GM21786 (cell line): ENCODE results near the gene SPAG17.
A peak's percentile ranks its signal among the peaks of the same experiment; 100 is the strongest.

Source experiments
- ATAC-seq: cut with Tn5 transposase; IDR thresholded peaks from one replicate; pipeline ENCODE4 v1.9.1; 2021; ENCODE audit not compliant: unreplicated experiment

Gene SPAG17

DNA sequence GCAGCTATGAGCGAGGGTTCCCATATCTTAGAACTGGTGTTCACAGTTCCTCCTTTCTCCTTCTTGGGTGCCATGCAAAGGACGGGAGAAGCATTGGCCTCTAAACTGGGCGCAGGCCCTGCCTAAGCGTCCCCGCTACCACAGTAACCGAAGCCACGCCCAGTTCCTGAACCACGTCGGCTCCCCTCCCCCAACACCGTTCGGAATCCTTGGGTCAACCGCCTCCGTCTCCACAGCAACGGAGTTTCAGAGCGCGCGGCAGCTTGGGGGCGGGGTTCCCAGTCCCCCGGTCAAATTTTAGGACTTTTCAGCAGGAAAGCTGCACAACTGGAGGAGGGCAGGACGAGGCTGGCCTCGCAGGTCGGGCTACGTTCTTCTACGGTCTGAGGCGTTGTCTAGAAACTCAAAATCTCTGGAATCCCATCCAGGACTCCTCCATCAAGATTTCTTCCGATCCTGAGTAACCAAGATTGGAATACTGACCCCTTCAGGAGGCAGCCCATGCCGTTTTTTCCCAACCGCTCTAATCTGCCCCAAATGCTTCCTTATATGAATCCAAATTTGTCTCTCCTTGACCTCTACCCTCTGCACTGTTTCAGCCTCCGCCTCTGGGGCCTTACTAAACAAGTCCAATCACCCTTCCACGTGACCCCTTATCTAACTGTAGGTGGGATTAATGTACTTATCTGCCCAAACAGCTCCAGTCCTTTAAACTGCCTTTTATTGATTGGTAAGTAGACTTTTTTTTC, at the start of gene SPAG17:
TSS of gene SPAG17 (minus strand) at position 145 of the 749 bp plus-strand sequence. CDS start at position 74, 71 bp downstream.
- no peak for ATAC-seq

DNA sequence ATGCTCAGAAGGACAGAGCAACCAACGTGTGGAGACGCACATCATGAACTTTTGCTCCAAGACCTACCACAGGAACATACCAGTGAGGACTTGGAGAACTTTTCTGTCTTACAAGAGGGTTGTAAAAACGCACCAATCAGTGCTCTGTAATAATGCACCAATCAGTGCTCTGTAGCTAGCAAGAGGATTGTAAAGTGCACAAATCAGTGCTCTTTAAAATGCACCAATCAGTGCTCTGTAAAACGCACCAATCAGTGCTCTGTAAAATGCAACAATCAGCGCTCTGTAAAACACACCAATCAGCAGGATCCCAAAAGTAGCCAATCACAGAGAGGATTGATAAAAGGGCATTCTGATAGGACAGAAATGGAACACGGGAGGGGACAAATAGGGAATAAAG, 40.4 kb upstream of the SPAG17 start:
- ATAC-seq, result no peak

DNA sequence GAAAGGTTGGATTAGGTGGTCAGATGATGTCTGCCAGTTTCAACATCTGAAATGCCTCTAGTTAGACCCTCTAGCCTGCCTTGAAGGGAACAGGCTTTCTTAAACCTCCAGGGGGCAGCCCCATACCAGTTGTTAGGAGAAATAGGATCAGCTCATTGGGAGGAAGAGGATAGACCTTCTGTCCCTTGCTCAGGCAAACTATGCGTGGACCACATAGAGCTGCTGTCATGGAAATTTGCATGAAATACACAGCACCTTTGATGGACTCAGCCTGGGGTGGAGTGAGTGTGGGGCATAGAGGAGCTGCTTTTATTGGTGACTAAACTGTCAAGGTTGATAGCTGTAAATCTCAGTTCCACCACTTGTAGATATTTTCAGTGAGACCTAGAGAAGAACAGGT, 38.4 kb upstream of the SPAG17 start:
- no peak for ATAC-seq

DNA sequence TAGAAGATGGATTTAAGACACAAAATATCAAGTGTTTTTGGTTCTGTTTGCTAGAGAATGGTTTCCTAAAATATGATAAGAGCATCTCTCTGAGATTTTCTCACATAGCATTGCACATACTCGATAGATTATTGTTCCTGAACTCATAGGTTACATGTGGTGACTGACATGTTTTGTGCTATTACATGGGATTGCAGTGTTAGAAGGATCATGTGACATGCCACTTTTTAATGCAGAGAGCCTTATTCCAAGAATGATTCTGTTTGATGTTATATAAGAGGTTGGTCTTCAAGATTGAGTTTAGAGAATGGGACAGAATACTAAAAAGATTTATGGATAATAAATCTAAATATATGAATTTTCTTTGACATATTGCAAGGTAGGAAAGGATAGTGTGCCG, 34.4 kb upstream of the SPAG17 start:
- no peak for ATAC-seq

DNA sequence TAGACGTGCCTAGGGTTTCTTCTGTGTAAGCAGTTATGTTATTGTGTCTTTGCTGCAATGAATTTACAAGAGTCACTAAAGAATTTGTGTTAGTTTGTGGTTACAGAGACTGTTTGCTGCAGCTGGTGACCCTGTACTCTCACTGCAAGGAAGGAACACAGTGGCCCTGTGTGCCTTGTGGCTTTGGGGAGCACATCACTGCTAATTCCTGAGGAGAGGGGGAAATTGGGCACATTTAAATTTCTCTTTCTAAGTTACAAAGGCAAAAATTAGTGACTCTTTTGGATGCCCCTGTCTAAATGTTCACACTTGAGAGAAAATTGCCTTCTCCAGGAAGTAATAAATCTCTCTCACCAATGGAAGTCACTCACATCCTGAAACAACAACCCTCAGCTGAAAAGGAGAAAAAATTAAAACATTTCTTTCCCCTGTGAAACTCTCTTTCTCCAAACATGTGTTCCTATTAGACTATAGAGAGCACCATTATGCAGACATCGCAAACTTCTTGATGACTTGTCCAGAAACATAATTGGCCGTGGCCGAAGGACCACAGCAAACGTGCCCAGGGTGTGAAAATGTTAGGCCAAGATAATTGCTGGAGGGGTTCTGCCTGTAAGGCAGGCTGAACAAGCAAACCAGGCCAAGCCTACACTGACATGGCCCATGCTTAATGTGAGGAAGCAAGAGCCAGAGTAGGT, 32.3 kb upstream of the SPAG17 start:
- no peak for ATAC-seq

DNA sequence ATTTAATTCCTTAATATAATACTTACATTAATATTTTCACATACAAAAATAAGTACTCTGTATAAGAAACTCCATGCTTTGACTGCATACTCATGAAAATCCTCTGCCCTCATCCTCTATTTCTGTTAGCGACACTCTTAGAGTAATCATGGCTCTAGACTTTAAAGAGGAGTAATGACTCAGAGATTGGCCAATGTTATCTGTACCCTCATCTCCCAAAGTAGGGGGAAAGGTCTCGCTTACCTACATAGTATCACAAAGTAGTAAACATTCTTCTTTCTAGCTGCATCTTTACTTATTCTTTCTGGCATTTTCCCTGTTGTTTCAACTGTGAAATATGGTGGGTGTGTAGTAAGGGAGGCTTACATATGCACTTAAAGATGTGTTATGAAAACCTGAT, 29.8 kb upstream of the SPAG17 start:
- no peak for ATAC-seq

DNA sequence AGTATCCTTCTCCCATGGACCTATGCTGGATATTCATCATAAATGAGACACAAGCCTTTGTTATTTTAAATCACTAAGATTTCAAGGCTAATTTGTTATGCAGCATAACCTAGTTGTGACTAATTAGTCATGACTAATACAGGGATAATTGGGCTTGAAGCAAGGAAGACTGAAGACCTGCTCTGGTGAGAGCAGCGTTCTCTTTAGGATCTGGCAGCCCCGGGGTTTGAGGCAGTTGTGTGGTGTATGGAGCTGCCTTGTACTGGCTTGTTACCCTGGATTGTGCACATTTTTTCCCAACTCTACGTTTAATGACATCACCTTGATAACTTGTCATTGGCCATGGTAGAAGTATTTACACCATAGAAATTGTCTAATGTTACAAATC, 25.7 kb upstream of the SPAG17 start:
- ATAC-seq, result no peak

DNA sequence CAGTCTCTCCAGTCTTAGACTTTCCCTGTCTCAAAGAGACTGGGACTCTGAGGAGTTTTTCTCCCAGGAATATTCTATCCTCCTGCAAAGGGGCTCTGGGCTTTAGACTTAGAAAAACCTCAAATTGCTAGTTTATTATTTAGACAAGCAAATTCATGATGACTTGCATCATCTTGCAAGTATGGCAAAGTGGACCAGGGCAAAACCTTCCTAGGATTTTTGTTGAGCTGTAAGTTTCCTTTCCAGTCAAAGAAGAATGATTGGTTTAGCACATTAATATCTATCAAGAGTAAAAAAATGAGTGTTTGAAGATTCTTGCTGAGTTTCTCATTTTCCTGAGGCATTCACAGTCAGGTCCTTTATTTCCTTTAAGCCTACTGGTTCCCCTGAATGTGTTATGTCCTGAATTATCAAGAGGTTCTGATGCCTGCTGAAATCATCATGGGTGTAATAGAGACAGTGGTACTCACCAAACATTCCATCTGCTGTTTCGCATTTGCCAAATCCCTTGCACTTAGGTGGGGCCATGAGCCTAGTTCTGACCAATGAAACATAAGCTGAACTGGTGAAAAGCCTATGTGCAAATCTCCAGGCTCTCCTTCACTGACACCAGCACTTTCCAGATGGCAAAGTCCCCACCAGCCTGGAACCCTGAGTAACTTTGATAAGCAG, 25.2 kb upstream of the SPAG17 start:
- no peak for ATAC-seq

DNA sequence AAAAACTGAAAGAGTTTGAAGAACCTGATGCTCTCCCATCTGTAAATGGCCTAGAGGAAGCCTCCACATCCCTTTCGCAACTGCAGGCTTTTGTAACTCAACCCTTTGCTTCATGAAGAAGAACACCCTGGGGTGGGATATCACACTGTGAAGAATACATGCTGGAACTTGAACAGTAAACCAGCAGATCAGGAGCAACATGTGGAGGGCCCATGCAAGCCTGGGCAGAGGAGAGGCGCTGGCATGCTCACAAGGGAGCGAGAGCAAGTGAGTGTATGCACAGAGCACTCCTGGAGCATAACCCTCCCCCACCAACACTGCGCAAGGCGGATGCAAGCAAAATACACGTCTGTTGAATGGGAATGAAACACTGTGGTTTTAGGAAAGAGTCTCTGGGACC, 24.6 kb upstream of the SPAG17 start:
- ATAC-seq, result no peak

DNA sequence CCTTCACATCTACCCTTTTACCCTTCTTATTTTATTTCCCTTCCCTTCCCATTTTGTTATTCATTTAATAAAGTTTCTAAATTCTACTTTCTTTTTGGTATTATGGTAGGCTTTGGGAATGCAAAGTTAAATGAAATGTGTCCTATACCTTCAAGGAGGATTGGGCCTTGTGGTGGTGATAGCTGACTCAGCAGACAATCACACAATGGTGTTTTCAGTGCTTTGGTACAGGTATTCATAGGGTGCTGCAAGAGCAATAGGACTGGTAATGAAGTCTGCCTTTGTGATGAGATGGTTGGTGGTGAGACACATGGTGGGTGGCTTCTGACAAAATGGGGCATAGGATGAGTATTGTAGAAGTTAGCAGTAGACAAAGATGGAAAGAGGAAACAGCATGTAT, 21.9 kb upstream of the SPAG17 start:
- no peak for ATAC-seq

DNA sequence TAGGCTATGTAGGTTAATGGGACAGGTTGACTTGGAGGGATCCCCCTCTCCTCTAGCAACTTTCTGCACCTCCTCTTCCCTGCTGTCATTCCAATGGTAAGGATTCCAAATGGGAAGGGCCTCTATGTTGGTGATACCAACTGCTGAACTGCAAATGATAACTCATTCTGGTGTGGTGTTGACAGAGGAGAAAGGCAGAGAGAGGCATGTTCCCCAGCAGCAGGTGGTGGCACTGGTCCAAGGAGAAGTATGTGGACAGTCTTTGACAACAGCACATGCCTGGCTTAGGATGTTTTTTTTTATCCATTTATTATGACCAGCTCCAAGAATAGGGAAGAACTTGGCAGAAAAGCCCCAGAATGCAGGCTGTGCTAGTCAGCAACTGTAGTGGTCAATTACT, 19.6 kb upstream of the SPAG17 start:
- no peak for ATAC-seq

DNA sequence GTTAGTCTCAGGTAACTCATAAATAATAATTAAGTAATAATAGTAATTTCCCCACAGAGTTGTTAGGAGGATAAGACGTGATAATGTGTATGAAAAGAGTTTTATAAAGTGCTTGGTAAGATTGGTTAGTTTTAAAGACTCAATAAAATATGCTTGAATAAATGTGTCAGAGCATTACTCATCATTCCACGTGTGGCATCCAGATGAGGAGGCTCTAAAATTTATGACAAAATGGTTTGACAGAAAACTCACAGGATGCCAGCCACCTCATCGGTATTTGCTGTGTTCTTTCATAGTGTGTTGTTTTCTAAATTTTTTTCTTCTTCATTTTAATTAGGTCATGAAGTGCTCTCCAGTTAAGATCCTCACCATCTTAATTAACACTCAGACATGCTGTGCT, 19.1 kb upstream of the SPAG17 start:
- no peak for ATAC-seq

DNA sequence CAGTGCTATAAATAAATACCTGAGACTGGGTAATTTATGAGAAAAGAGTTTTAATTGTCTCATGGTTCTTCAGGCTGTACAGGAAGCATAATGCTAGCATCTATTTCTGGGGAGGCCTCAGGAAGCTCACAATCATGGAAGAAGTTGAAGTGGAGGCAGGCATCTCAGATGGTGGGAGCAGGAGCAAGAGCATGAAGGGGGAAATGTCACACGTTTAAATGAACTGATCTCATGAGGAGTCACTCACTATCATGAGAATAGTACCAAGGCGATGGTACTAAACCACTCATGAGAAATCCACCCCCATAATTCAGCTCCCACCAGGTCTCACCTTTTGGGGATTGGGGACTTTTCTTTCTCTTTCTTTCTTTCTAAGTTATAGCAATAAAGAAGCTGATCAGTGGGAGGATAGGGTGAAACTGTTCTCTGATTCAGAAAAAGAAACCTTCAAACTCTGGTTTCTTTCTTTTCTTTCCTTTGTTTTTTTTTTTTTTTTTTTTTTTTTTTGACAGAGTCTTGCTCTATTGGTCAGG, 17.1 kb upstream of the SPAG17 start:
- ATAC-seq, result no peak

DNA sequence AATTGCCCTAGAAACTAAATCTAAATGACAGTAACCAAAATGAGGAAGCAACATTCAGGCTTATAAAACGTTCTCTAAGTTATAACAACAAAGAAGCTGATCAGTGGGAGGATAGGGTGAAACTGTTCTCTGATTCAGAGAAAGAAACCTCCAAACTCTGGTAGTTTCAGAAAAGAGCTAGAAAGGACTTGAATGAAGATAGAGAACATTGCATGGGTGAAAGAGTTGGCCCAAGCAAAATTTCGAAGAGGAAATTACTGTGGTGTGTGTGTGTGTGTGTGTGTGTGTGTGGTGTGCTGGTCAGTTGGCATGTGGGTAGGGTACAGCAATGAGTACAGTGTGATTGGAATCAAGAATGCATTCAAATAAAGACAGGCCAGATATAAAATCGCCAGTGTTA, 16.5 kb upstream of the SPAG17 start:
- peak; percentile 60 for ATAC-seq

DNA sequence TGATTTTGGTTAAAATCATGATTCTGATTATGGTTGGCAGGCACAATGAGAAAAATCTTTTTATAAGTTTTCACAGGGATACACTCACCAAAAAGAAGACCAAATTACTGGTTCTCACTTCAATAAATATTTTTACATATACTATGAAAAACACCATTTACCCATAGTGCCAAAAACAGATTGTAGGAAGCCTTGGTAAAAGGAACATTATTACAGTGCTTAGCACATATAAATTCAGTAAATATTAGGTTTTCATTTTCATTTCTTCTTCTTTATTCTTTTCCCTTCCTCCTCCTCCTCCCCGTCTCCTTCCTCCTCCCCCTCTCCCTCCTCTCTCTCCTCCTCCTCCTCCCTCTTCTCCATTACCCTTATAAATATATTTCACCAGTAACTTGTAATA, 15.8 kb upstream of the SPAG17 start:
- ATAC-seq, result no peak

DNA sequence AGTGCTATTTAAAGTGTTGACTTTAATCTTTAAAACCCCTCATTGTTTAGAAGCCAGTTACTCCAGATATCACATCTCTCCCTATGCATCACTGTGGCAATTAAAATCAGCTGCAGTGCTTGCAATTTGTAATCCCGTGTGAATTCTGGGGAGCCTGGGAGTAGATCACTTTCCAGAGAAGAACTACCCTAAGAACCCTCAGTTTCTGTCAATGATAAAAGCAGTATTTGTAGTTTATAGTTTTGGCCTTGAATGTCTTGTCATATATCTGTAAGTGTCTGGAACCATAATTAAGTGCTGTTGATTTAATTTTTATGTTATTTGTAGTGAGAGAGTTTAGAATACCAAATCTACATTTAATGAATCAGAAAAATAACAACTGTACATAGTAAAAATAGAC, 5.5 kb upstream of the SPAG17 start:
- ATAC-seq, result no peak

DNA sequence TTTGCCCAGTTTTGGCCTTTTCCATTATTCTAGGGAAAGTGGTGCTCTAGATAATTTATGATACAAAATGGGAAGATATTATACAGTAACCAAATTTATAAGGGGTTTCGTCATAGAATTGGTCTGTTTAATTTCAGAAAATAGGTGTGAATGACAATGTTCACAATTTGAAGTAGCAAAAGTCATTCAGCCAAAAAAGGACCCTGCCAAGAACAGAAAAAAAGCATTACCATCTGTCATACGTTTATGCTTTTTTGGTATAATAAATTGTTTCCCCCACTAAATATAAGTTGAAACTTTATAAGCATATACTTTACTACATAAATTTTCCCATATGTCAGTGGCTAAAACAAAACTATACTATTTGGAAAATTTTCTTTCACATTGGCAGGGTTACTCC, 4.5 kb upstream of the SPAG17 start:
- no peak for ATAC-seq

DNA sequence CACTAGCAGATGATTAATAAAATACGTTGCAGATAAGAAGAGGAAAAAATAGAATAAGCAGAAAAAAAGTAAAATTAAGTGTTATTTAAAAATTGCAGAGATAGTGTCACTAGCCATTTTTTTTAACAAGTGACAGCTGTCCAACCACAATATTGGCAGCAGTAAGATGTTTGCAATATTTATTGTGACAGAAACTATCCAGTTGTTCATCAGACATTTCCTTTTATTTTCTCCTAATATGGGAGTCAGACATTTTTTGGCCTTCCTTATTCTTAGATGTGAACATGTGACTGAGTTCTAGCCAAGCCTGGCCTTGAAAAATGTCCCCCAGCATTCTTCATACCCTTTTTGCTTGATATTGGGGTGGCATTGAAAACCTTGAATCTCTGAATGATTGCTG, 3.4 kb upstream of the SPAG17 start:
- no peak for ATAC-seq

DNA sequence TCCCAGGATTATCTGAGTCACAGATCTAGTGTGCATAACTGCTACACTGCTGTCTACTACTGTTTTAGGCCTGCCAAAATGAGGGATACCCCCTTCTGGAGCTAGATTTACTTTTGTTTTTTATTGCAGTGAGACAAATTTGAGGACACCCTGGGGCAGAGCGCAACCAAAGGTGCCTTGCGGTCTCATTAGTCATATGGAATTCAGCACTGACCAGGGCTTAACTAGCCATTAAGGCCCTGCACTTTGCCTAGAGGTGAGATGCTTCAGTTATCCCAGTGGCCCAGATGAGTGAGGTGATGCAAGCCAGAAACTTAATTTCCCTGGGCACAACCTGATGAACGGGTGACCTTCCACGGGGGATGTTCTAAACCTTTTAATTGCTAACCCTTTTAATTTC, 998 bp upstream of the SPAG17 start:
- ATAC-seq, result no peak

DNA sequence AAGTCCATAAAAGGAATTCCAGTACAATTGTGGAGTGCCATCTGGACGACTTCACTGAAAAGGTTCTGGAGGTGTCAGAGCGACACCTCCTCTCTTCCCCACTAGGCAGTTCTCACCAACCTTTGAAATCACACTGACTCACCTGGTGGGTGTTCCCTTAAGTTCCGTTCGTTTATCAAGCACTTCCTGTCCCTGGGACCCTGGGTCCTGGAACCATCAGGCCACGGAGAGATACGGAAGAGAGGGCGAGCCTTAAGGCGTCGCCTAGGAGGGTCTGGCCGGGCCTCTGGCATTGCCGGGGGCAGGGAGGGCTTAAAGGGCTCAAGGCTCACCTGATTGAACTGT, 317 bp downstream of the SPAG17 start:
- no peak for ATAC-seq

DNA sequence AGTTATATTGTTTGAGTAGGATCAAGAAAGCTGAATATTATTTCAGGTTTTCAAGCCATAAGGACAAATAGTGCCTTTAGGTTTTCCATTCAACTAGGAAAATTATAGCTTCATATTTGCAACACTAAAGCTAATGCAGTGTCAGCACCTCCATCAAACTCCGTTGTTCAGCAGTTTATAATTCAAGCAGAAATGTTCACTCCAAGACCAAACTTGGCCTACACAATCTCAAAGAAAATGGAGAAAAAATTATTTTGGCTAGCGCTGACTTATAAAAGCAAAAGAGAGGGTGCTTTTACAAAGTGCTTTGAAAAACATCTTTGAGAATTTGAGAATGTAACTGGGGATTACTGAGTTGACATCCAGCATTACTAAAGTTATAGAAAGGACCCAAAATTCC, 1.4 kb downstream of the SPAG17 start:
- no peak for ATAC-seq

DNA sequence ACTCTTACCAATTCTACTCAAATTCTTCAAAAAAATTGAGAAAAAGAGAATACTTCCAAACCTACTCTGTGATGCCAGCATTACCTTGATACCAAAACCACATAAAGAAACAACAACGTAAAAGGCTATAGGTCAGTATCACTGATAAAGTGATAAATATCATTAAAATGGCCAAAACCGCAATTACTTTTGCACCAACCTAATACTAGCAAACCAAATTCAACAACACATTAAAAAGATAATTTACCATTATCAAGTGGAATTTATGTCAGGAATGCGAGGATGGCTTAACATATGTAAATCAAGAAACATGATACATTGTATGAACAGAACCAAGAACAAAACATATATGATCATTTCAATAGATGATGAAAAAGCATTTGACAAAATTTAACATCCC, 7.0 kb downstream of the SPAG17 start:
- no peak for ATAC-seq
